Esophagus muscularis mucosa (tissue), 4 donors: ENCODE measurements around the gene PLEKHG1. TPM values are rescaled to one million over a fixed set of nuclear protein-coding genes. Genes with fewer than 3 reads are reported as not detected.

Experiments used
- DNase-seq: peaks from one replicate; pipeline ENCODE4 v3.0.0-alpha.2; 2017; ENCODE audit errors: extremely low spot score
- H3K27ac ChIP-seq, 4 donors: fragments of 200-600 bp; sonication (generic); replicated peaks in 1 of 4; 1 replicate in 3 of 4; 2 replicates in 1 of 4; pipeline ENCODE4 v1.5.1; 2016 to 2019; ENCODE audit warnings: mild to moderate bottlenecking in 1 of 4
- H3K27me3 ChIP-seq, 4 donors: fragments of 200-600 bp; sonication (generic); one replicate each; pipeline versions ENCODE4 v1.5.1 to v1.6.0; 2016 to 2019
- H3K36me3 ChIP-seq, 4 donors: fragments of 200-600 bp; sonication (generic); one replicate each; pipeline ENCODE4 v1.5.1; 2016 to 2019
- H3K4me1 ChIP-seq, 4 donors: fragments of 200-600 bp; sonication (generic); one replicate each; pipeline ENCODE4 v1.5.1; 2016 to 2019
- H3K4me3 ChIP-seq, 4 donors: fragments of 200-600 bp; sonication (generic); 1 replicate in 2 of 4; 2 replicates in 2 of 4; pipeline ENCODE4 v1.5.1; 2016 to 2019; ENCODE audit warnings: mild to moderate bottlenecking in 4 of 4, moderate library complexity in 1 of 4
- H3K9me3 ChIP-seq, 4 donors: fragments of 200-600 bp; sonication (generic); 1 replicate in 3 of 4; 2 replicates in 1 of 4; pipeline ENCODE4 v1.5.1; 2016 to 2019
- CTCF ChIP-seq, 3 experiments: fragments of 200-600 bp in 2 of 3; fragments of 450-650 bp in 1 of 3; sonication (generic) in 2 of 3; IDR thresholded peaks; one replicate each; pipeline ENCODE4 v1.5.1; 2017 to 2019; ENCODE audit warnings: antibody characterized with exemption in 3 of 3, mild to moderate bottlenecking in 2 of 3, moderate library complexity in 1 of 3
- EP300 ChIP-seq: sonication (generic); formaldehyde crosslinking; IDR thresholded peaks from one replicate; pipeline ENCODE4 v1.6.1; 2017; ENCODE audit warnings: antibody characterized with exemption
- POLR2A ChIP-seq: fragments of 450-650 bp; IDR thresholded peaks from one replicate; pipeline ENCODE4 v1.6.1; 2017; ENCODE audit warnings: antibody characterized with exemption, moderate library complexity, mild to moderate bottlenecking, low read depth
- POLR2AphosphoS5 ChIP-seq, 2 donors: sonication (generic); formaldehyde crosslinking; IDR thresholded peaks; one replicate each; pipeline ENCODE4 v1.6.1; 2017; ENCODE audit warnings: antibody characterized with exemption in 2 of 2
- WGBS: methylation state at CpG from one replicate; pipeline ENCODE4 v1.1.5; 2018; 5-methylcytosine and 5-hydroxymethylcytosine counted together
- intact Hi-C: fragments of 100-400 bp; cut with DNase I; formaldehyde crosslinking; loops from one replicate; pipeline ENCODE4 v1.15.1; 2023
- total RNA-seq, 4 donors: library from RNA; depleted of rRNA; stranded (reverse); fragments of >200 nt; gene quantifications; one replicate each; pipeline versions ENCODE4 v1.1.0 to v1.2.1, GENCODE V29; 2016

Gene PLEKHG1
- total RNA-seq, 4 donors from 2014 or later: 11.5 to 22.0 (median 13.2) TPM

- H3K9me3 ChIP-seq: no peaks in the 10 kb centered on the region
- H3K4me3 ChIP-seq: no peak overlapping the region
- no peak for TF ChIP-seq POLR2AphosphoS5 (IDR thresholded peaks at IDR 0.05)
- no peak for TF ChIP-seq CTCF (IDR thresholded peaks at IDR 0.05)
- TF ChIP-seq EP300: no peak
- no peak for TF ChIP-seq POLR2A
- WGBS: 98% methylated on average over 5 of the region's 5 CpGs
- H3K27ac ChIP-seq: no peak overlapping the region
- H3K36me3 ChIP-seq: no peaks in the 10 kb centered on the region
- intact Hi-C loops: no loop called here
- DNase-seq: no peak
- H3K4me1 ChIP-seq: no peaks in the 10 kb centered on the region
- no peaks in the 10 kb centered on the region for H3K27me3 ChIP-seq
Observed at GRCh38 chr6:150592377-150592995, 7.2 kb upstream of the PLEKHG1 start.

- no peaks in the 10 kb centered on the region for H3K4me1 ChIP-seq
- H3K4me3 ChIP-seq: no peak overlapping the region
- H3K36me3 ChIP-seq: no peaks in the 10 kb centered on the region
- no peak overlapping the region for H3K27ac ChIP-seq
- no peaks in the 10 kb centered on the region for H3K9me3 ChIP-seq
- intact Hi-C loops: no loop called here
- no peaks in the 10 kb centered on the region for H3K27me3 ChIP-seq
- no peak for DNase-seq
- TF ChIP-seq EP300 (no peak), POLR2AphosphoS5 (IDR thresholded peaks at IDR 0.05) (no peak), POLR2A (no peak), CTCF (IDR thresholded peaks at IDR 0.05) (no peak)
- WGBS: 90% methylated on average over 4 of the region's 4 CpGs
Observed at GRCh38 chr6:150593119-150593518, 6.6 kb upstream of the PLEKHG1 start.

GRCh38 chr6:150596439-150596838 lies 3.2 kb upstream of the PLEKHG1 start:
- Histone ChIP-seq H3K9me3 (no peaks in the 10 kb centered on the region), H3K27me3 (peaks cover 0 to 4% (median 0%) of the 10 kb centered on the region in 4 donors), H3K36me3 (no peaks in the 10 kb centered on the region), H3K4me1 (peaks cover 0 to 23% (median 20%) of the 10 kb centered on the region in 4 donors), H3K4me3 (no peak overlapping the region), H3K27ac (no peak overlapping the region)
- DNase-seq: no peak
- intact Hi-C loops: loop anchor here (5.0 kb wide), 1 partner anchor 174 kb away; no protein-coding TSS in a partner anchor
- TF ChIP-seq EP300 (no peak), POLR2AphosphoS5 (IDR thresholded peaks at IDR 0.05) (no peak), POLR2A (no peak), CTCF (IDR thresholded peaks at IDR 0.05) (no peak)
- WGBS: 95% methylated on average over 7 of the region's 7 CpGs

- 83% methylated on average over 4 of the region's 4 CpGs for WGBS
- Histone ChIP-seq H3K4me3 (no peak overlapping the region), H3K27ac (no peak overlapping the region), H3K9me3 (no peaks in the 10 kb centered on the region), H3K27me3 (peaks cover 0 to 4% (median 2%) of the 10 kb centered on the region in 4 donors), H3K4me1 (peaks cover 0 to 23% (median 20%) of the 10 kb centered on the region in 4 donors), H3K36me3 (no peaks in the 10 kb centered on the region)
- TF ChIP-seq POLR2A (no peak), CTCF (IDR thresholded peaks at IDR 0.05) (no peak), EP300 (no peak), POLR2AphosphoS5 (IDR thresholded peaks at IDR 0.05) (no peak)
- intact Hi-C loops: loop anchor here (5.0 kb wide), 1 partner anchor 176 kb away; no protein-coding TSS in a partner anchor
- DNase-seq: no peak
Observed at GRCh38 chr6:150598401-150598800, 1.3 kb upstream of the PLEKHG1 start.

- 95% methylated on average over 3 of the region's 3 CpGs for WGBS
- intact Hi-C loops: loop anchor here (5.0 kb wide), 1 partner anchor 177 kb away; no protein-coding TSS in a partner anchor
- no peak for DNase-seq
- H3K4me1 ChIP-seq: peaks cover 0 to 23% (median 20%) of the 10 kb centered on the region in 4 donors
- peak overlapping the region in 1 of 4 donors; percentile 91 for H3K4me3 ChIP-seq
- no peaks in the 10 kb centered on the region for H3K36me3 ChIP-seq
- TF ChIP-seq EP300: no peak
- TF ChIP-seq POLR2AphosphoS5 (IDR thresholded peaks at IDR 0.05): no peak
- TF ChIP-seq CTCF (IDR thresholded peaks at IDR 0.05): no peak
- no peak for TF ChIP-seq POLR2A
- no peaks in the 10 kb centered on the region for H3K9me3 ChIP-seq
- H3K27ac ChIP-seq: no peak overlapping the region
- peaks cover 0 to 4% (median 2%) of the 10 kb centered on the region in 4 donors for H3K27me3 ChIP-seq
Observed at GRCh38 chr6:150598858-150599198, 857 bp upstream of the PLEKHG1 start.
